Measurements from ENCODE around the gene GLRX3. TPM values are rescaled to one million over a fixed set of nuclear protein-coding genes. Genes with fewer than 3 reads are reported as not detected.

Gene GLRX3
- total and polyA plus RNA-seq, 2 donors (not counting 3 experiments of a cell fraction or from before 2014, with no cell fraction given), result 71.6 to 132 TPM

DNA sequence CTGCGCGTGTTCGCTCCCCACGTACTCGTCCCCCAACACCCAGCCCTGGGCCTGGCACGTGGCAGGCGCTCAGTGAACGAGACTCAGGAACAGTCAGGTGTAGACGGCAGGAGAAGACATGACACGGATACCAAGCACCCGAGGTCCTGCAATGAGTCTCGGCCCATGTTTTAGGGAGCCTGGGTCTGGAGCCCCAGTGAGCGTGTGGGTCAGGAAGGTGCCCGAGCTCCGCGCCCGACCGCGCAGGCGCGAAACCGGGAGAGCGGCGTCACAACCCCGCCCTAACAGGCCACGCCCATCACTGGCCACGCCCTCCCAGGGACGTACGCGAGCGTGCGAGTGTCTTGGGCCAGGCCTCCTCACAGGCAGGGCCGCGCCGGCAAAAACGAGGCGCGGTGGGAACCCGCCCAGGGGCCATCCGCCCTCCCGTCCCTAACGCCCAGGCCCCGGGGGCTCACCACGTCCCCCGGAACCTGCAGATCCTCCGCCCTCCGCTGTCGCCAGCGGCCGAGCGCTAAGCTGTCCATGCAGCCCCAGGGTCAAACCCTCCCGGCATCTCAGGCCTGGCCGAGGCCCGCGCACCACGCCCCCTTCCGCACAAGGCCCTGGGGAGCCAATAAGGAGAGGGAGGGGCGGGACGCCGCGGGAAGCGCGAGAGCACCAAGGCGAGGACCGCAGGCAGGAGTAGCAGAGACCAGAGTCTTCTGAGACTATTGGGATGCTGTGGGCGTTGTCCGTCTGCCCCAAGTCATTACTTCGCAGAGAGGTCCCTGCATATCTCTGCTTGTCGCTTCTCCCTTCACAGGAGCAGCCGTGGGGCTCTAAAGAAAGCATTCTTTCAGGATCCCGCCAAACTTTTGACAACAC is 25.7 kb upstream of the GLRX3 start, which contains the start of gene C10orf143:
C10orf143 (minus strand) TSS at position 585 of the 867 bp plus-strand sequence; CDS start at position 527, 58 bp downstream.
- ChIA-PET CTCF (interaction anchor here (1.0 to 3.6 kb wide), 21 partner anchors 10 to 1899 kb away, joined by 3 to 46 read pairs (median 5); partner anchors contain the start of genes GLRX3 and MGMT), POLR2A (interaction anchor here (0.6 to 2.9 kb wide), 4 partner anchors 26 to 1873 kb away, joined by 3 to 24 read pairs (median 5); partner anchors contain the start of gene GLRX3)
- intact Hi-C loops (cut with micrococcal nuclease), result loop anchor here (1.0 to 2.0 kb wide), 8 partner anchors 17 to 1898 kb away; partner anchors contain the start of genes EBF3, GLRX3 and MGMT
- FAIRE-seq, result no peak
- H3K27me3 ChIP-seq (ENCODE audit: control insufficient read depth in 2 of 2, insufficient read depth in 2 of 2, low read length in 2 of 2), result no peaks in the 10 kb centered on the region
- peak within 1 kb of the TSS; percentile 65 for H3K27ac ChIP-seq (ENCODE audit: insufficient read depth, low read depth, low read length)
- H3K9ac ChIP-seq (replicated peaks; ENCODE audit: extremely low read depth, insufficient read depth, low read length), result peak within 1 kb of the TSS; percentile 70
- peak within 1 kb of the TSS; percentile 17 to 86 (median 73) for H3K4me3 ChIP-seq (replicated peaks in 1 of 3; ENCODE audit: insufficient read depth in 1 of 3, low read depth in 1 of 3, low read length in 3 of 3)
- H3K9me1 ChIP-seq (replicated peaks; ENCODE audit: control insufficient read depth, extremely low read depth, insufficient read depth, low read length), result no peaks in the 10 kb centered on the region
- H2AFZ ChIP-seq (ENCODE audit: low read depth, low read length), result peak within 1 kb of the TSS; percentile 86
- DNase-seq (ENCODE audit: low read depth, low spot score), result peak; percentile 98
- H3K4me1 ChIP-seq (ENCODE audit: control insufficient read depth, extremely low read depth, insufficient read depth, low read length), result peaks cover 13% of the 10 kb centered on the region
- peak; percentile 90 for TF ChIP-seq POLR2AphosphoS5 (IDR thresholded peaks at IDR 0.05; ENCODE audit: insufficient read depth, low read depth, low read length)
- TF ChIP-seq GATA2 (IDR thresholded peaks at IDR 0.05; ENCODE audit: insufficient read depth, insufficient read length, low read depth, low read length), result no peak
- peak; percentile 89 for TF ChIP-seq POLR2A (IDR thresholded peaks at IDR 0.05; ENCODE audit: low read depth, low read length)
- TF ChIP-seq, protein P1, sequence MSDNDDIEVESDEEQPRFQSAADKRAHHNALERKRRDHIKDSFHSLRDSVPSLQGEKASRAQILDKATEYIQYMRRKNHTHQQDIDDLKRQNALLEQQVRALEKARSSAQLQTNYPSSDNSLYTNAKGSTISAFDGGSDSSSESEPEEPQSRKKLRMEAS (IDR thresholded peaks at IDR 0.05; ENCODE audit: insufficient read depth, insufficient read length), result peak; percentile 21
- no peak for TF ChIP-seq MYC (IDR thresholded peaks at IDR 0.05; ENCODE audit: low read depth, low read length)
- peak within 1 kb of the TSS; percentile 70 for H3K4me2 ChIP-seq (ENCODE audit: insufficient read depth, low read length)
- no peaks in the 10 kb centered on the region for H3K9me3 ChIP-seq (replicated peaks; ENCODE audit: control insufficient read depth, insufficient read depth, low read length)
- dilution Hi-C loops (cut with MboI; ENCODE audit: extremely low pct_ligation_motif_present, low sequenced_read_pairs), result no loop called here
- no peaks in the 10 kb centered on the region for H4K20me1 ChIP-seq (replicated peaks; ENCODE audit: control insufficient read depth, extremely low read depth, insufficient read depth, low read length)
- peaks cover 1% of the 10 kb centered on the region for H3K79me2 ChIP-seq (ENCODE audit: control insufficient read depth, insufficient read depth, low read length)
- BruUV-seq (replicated peaks), result no TSS peak
- no peaks in the 10 kb centered on the region for H3K36me3 ChIP-seq (ENCODE audit: control insufficient read depth in 2 of 2, extremely low read depth in 1 of 2, insufficient read depth in 2 of 2, low read length in 2 of 2)

Data from endothelial cell of umbilical vein (primary cell).